HCT116 (cell line): ENCODE results near the gene DLG2. TPM values are rescaled to one million over a fixed set of nuclear protein-coding genes. Genes with fewer than 3 reads are reported as not detected.

Experiments used
- ATAC-seq: fragments of 200-7000 bp; cut with Tn5 transposase; 2 replicates; pipeline ENCODE4 v1.9.1; 2020; ENCODE audit warnings: mild to moderate bottlenecking, moderate library complexity
- BruUV-seq: library from RNA; stranded (reverse); fragments of 400-500 nt; replicated peaks from 2 replicates; lab custom pipeline; 2021; lab: Mats Ljungman, UMichigan
- CTCF ChIA-PET: fragments of 300-600 bp; sonication (Branson Sonifier 250); formaldehyde crosslinking; loops from one replicate; lab custom pipeline; 2021; ENCODE audit warnings: antibody characterized with exemption; lab: Charles Lee
- POLR2A ChIA-PET: fragments of 300-600, 350-600 bp; sonication (Branson Sonifier 250); formaldehyde crosslinking; loops from one replicate; lab custom pipeline; 2021; ENCODE audit warnings: antibody characterized with exemption; lab: Charles Lee
- RAD21 ChIA-PET, 2 experiments: fragments of 300-600 bp; sonication (Branson Sonifier 250); formaldehyde crosslinking; loops; one replicate each; lab custom pipeline; 2023; ENCODE audit warnings: low total read pairs in 2 of 2; ENCODE audit not compliant: uncharacterized antibody in 2 of 2, unreplicated experiment in 2 of 2, low non-redundant PET in 1 of 2; lab: Charles Lee
- DNase-seq: peaks from one replicate; pipeline ENCODE4 v3.0.0-alpha.2; 2010; ENCODE audit warnings: low read depth, low spot score
- H2AFZ ChIP-seq: fragments of 200-600 bp; shearing (Covaris generic), sonication (generic); 2 replicates; pipeline ENCODE4 v1.6.1; 2017; ENCODE audit warnings: low read depth, mixed run types, mixed read lengths, antibody characterized with exemption, low read length; ENCODE audit not compliant: poor library complexity, severe bottlenecking
- H3K27ac ChIP-seq: 2 replicates; pipeline ENCODE4 v1.5.1; 2012; ENCODE audit warnings: low read depth, low read length
- H3K27me3 ChIP-seq: fragments of 200-600 bp; sonication (generic); 2 replicates; pipeline ENCODE4 v1.6.1; 2016; ENCODE audit warnings: mixed run types, low read length, mixed read lengths; ENCODE audit not compliant: insufficient read depth
- H3K36me3 ChIP-seq, 2 experiments: fragments of 200-500 bp in 1 of 2; fragments of 200-600 bp in 1 of 2; sonication (Bioruptor generic) in 1 of 2; sonication (generic) in 1 of 2; 2 replicates each; pipeline versions ENCODE4 v1.5.1 to v1.6.1; 2014 to 2016; ENCODE audit warnings: low read length in 2 of 2, inconsistent platforms in 1 of 2, mixed read lengths in 1 of 2, mixed run types in 1 of 2; ENCODE audit not compliant: insufficient read depth in 2 of 2, control insufficient read depth in 1 of 2
- H3K4me1 ChIP-seq, 2 experiments: fragments of 200-600 bp in 1 of 2; sonication (generic) in 1 of 2; 2 replicates each; pipeline versions ENCODE4 v1.5.1 to v1.6.1; 2012 to 2017; ENCODE audit warnings: low read length in 2 of 2, inconsistent platforms in 1 of 2, mild to moderate bottlenecking in 1 of 2, mixed read lengths in 1 of 2, mixed run types in 1 of 2, moderate library complexity in 1 of 2; ENCODE audit not compliant: insufficient read depth in 2 of 2, control insufficient read depth in 1 of 2
- H3K4me2 ChIP-seq: fragments of 200-600 bp; sonication (generic); 2 replicates; pipeline ENCODE4 v1.6.1; 2017; ENCODE audit warnings: mixed run types, low read length, mixed read lengths
- H3K4me3 ChIP-seq, 2 experiments: fragments of 200-600 bp in 1 of 2; sonication (generic) in 1 of 2; replicated peaks in 1 of 2; 2 replicates each; pipeline ENCODE4 v1.5.1; 2011 to 2016; ENCODE audit warnings: low read length in 2 of 2, control low read depth in 1 of 2, low read depth in 1 of 2, mild to moderate bottlenecking in 1 of 2, mixed read lengths in 1 of 2, mixed run types in 1 of 2
- H3K79me2 ChIP-seq: fragments of 200-600 bp; sonication (generic); 2 replicates; pipeline ENCODE4 v1.6.1; 2017; ENCODE audit warnings: mild to moderate bottlenecking, mixed run types, low read length, moderate library complexity, mixed read lengths; ENCODE audit not compliant: insufficient read depth
- H3K9ac ChIP-seq: fragments of 200-600 bp; sonication (generic); 2 replicates; pipeline ENCODE4 v1.6.1; 2016; ENCODE audit warnings: low read length, mixed read lengths
- H3K9me2 ChIP-seq: fragments of 200-600 bp; sonication (generic), shearing (Covaris generic); 2 replicates; pipeline ENCODE4 v1.6.1; 2017; ENCODE audit warnings: mixed run types, mild to moderate bottlenecking, moderate library complexity; ENCODE audit not compliant: insufficient read depth
- H3K9me3 ChIP-seq, 2 experiments: fragments of 200-500 bp in 1 of 2; fragments of 200-600 bp in 1 of 2; sonication (Bioruptor generic) in 1 of 2; sonication (generic) in 1 of 2; 2 replicates each; pipeline ENCODE4 v1.6.1; 2014 to 2017; ENCODE audit warnings: low read length in 2 of 2, mixed read lengths in 2 of 2, inconsistent platforms in 1 of 2, low read depth in 1 of 2, mild to moderate bottlenecking in 1 of 2, mixed run types in 1 of 2, moderate library complexity in 1 of 2; ENCODE audit not compliant: control insufficient read depth in 1 of 2, insufficient read depth in 1 of 2
- H4K20me1 ChIP-seq: fragments of 200-600 bp; sonication (generic), shearing (Covaris generic); 2 replicates; pipeline ENCODE4 v1.6.1; 2017; ENCODE audit warnings: mixed run types, mild to moderate bottlenecking, moderate library complexity; ENCODE audit not compliant: insufficient read depth
- ELF1 ChIP-seq: IDR thresholded peaks from 2 replicates; pipeline ENCODE4 v1.6.1; 2012; ENCODE audit warnings: low read depth, borderline replicate concordance
- EZH2 ChIP-seq: fragments of 200-600 bp; sonication (generic); IDR thresholded peaks from 2 replicates; pipeline ENCODE4 v1.6.1; 2017; ENCODE audit warnings: antibody characterized with exemption, mixed run types
- SP1 ChIP-seq: IDR thresholded peaks from 2 replicates; pipeline ENCODE4 v1.6.1; 2012; ENCODE audit warnings: low read depth
- YY1 ChIP-seq: IDR thresholded peaks from 2 replicates; pipeline ENCODE4 v1.6.1; 2011; ENCODE audit warnings: low read length, low read depth, moderate library complexity, mild to moderate bottlenecking; ENCODE audit not compliant: insufficient replicate concordance; ENCODE audit errors: extremely low read depth
- intact Hi-C: fragments of 100-400 bp; cut with micrococcal nuclease; formaldehyde crosslinking; loops from 2 replicates; pipeline ENCODE4 v1.10.0; 2022
- total RNA-seq: library from RNA; stranded (reverse); gene quantifications from one replicate; pipeline ENCODE4 v1.2.1, GENCODE V29; 2021; ENCODE audit not compliant: unreplicated experiment
- TF ChIP-seq, protein P1 (sequence below): IDR thresholded peaks from 2 replicates; pipeline ENCODE4 v1.6.1; 2011; ENCODE audit warnings: mild to moderate bottlenecking, low read length, moderate library complexity; ENCODE audit not compliant: insufficient replicate concordance; ENCODE audit errors: extremely low read depth
- TF ChIP-seq, protein P2 (sequence below), 3 experiments: fragments of 200-600 bp in 1 of 3; sonication (generic) in 1 of 3; IDR thresholded peaks in 2 of 3; conservative IDR thresholded peaks in 1 of 3; 2 replicates each; pipeline ENCODE4 v1.5.1; 2012 to 2017; ENCODE audit warnings: low read depth in 2 of 3, low read length in 2 of 3, antibody characterized with exemption in 1 of 3, borderline replicate concordance in 1 of 3, control low read depth in 1 of 3, mild to moderate bottlenecking in 1 of 3, mixed read lengths in 1 of 3, mixed run types in 1 of 3, moderate library complexity in 1 of 3; ENCODE audit not compliant: insufficient read depth in 1 of 3

DLG2 gene
- total RNA-seq, 1 experiment from 2014 or later: 2.4 TPM

DNA sequence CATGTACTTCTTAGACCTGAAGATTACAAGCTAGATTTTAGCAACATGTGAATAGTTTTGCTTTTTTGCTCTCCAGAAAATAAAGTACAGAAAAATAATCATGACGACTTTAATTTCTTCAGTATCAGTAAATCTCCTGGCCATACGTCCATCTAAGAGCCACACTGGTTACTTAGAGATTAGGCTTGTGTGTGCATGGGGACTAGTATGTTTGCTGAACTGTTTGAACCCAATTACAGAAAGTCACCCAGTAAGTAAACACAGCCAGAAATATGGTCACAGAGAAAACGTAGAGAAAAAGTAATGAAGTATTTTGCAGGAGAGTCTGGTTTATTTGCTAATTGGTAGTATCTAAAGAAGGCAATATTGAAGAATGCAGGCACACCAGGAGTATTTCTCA lies 1287.3 kb downstream of the DLG2 start:
- ChIA-PET CTCF (no interaction called here), RAD21 (no interaction called here), POLR2A (no interaction called here)
- H3K4me2 ChIP-seq: no peak overlapping the region
- H3K4me3 ChIP-seq: no peak overlapping the region
- H3K9me3 ChIP-seq: no peaks in the 10 kb centered on the region
- DNase-seq (no peak), ATAC-seq (no peak)
- no peaks in the 10 kb centered on the region for H3K36me3 ChIP-seq
- H3K9me2 ChIP-seq: no peaks in the 10 kb centered on the region
- H3K79me2 ChIP-seq: no peaks in the 10 kb centered on the region
- H3K27ac ChIP-seq: no peak overlapping the region
- H2AFZ ChIP-seq: no peak overlapping the region
- no peak overlapping the region for H3K9ac ChIP-seq
- no TSS peak for BruUV-seq
- H3K4me1 ChIP-seq: no peaks in the 10 kb centered on the region
- no peaks in the 10 kb centered on the region for H4K20me1 ChIP-seq
- intact Hi-C loops: no loop called here
- TF ChIP-seq, protein P1, sequence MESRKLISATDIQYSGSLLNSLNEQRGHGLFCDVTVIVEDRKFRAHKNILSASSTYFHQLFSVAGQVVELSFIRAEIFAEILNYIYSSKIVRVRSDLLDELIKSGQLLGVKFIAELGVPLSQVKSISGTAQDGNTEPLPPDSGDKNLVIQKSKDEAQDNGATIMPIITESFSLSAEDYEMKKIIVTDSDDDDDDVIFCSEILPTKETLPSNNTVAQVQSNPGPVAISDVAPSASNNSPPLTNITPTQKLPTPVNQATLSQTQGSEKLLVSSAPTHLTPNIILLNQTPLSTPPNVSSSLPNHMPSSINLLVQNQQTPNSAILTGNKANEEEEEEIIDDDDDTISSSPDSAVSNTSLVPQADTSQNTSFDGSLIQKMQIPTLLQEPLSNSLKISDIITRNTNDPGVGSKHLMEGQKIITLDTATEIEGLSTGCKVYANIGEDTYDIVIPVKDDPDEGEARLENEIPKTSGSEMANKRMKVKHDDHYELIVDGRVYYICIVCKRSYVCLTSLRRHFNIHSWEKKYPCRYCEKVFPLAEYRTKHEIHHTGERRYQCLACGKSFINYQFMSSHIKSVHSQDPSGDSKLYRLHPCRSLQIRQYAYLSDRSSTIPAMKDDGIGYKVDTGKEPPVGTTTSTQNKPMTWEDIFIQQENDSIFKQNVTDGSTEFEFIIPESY: no peak
- TF ChIP-seq EZH2 (no peak), SP1 (no peak), YY1 (no peak), ELF1 (no peak)
- TF ChIP-seq, protein P2, sequence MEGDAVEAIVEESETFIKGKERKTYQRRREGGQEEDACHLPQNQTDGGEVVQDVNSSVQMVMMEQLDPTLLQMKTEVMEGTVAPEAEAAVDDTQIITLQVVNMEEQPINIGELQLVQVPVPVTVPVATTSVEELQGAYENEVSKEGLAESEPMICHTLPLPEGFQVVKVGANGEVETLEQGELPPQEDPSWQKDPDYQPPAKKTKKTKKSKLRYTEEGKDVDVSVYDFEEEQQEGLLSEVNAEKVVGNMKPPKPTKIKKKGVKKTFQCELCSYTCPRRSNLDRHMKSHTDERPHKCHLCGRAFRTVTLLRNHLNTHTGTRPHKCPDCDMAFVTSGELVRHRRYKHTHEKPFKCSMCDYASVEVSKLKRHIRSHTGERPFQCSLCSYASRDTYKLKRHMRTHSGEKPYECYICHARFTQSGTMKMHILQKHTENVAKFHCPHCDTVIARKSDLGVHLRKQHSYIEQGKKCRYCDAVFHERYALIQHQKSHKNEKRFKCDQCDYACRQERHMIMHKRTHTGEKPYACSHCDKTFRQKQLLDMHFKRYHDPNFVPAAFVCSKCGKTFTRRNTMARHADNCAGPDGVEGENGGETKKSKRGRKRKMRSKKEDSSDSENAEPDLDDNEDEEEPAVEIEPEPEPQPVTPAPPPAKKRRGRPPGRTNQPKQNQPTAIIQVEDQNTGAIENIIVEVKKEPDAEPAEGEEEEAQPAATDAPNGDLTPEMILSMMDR (IDR thresholded peaks at IDR 0.05 in 2 of 3, conservative IDR thresholded peaks at IDR 0.05 in 1 of 3; ENCODE audit: borderline replicate concordance in 1 of 3, insufficient read depth in 1 of 3, low read depth in 2 of 3, low read length in 2 of 3): no peak
- TF ChIP-seq, all 23 proteins: peak for 0
- H3K27me3 ChIP-seq: no peaks in the 10 kb centered on the region
